ENCODE results near the gene SMIM29. TPM values are rescaled to one million over a fixed set of nuclear protein-coding genes. Genes with fewer than 3 reads are reported as not detected.

The SMIM29 gene
- total RNA-seq, 2 experiments from 2014 or later = 34.0 to 41.4 TPM

GRCh38 chr6:34241351-34242215 lies 7.2 kb downstream of the SMIM29 start:
- peak; percentile 36 for DNase-seq
- Mint-ChIP-seq H3K4me3 (no peak overlapping the region), H3K27ac (peak overlapping the region; percentile 66)

GRCh38 chr6:34240329-34241248 lies 8.2 kb downstream of the SMIM29 start:
- Mint-ChIP-seq H3K4me3 (no peak overlapping the region), H3K27ac (no peak overlapping the region), H3K9me3 (ENCODE audit: low read depth) (no peaks in the 10 kb centered on the region), H3K27me3 (no peaks in the 10 kb centered on the region), H3K4me1 (peaks cover 70% of the 10 kb centered on the region), H3K36me3 (peaks cover 31% of the 10 kb centered on the region)
- CTCF ChIA-PET = interaction anchor here (0.8 kb wide), 1 partner anchor 45 kb away, joined by 3 read pairs; no protein-coding TSS in a partner anchor
- DNase-seq = no peak
- ATAC-seq = no peak

More at GRCh38 chr6:34241351-34242215, 7.2 kb downstream of the SMIM29 start:
- peaks cover 35% of the 10 kb centered on the region for H3K36me3 Mint-ChIP-seq
- H3K9me3 Mint-ChIP-seq (ENCODE audit: low read depth) = no peaks in the 10 kb centered on the region
- CTCF ChIA-PET = interaction anchor here (1.8 kb wide), 1 partner anchor 45 kb away, joined by 5 read pairs; no protein-coding TSS in a partner anchor
- ATAC-seq = no peak
- peaks cover 71% of the 10 kb centered on the region for H3K4me1 Mint-ChIP-seq
- no peaks in the 10 kb centered on the region for H3K27me3 Mint-ChIP-seq

DNA sequence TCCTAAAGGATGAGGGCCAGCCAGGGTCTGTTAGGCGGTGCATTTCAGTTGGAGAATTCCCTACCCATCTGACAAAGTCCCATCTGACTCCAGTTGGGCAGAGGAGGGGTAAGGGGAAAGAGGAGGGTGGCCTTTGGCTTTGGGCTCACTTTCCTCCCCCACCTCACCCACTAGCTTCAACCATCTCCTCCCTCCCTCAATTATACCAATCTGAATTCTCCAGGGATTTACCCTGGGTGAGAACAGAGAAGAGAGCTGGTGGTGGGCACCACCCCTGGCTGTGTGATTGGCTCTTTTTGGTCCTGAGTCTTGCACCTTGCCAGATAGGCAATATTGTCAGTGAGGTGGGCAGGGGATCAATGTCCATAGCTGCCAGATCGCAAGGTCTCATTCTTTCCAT lies 8.9 kb downstream of the SMIM29 start:
- Mint-ChIP-seq H3K27ac (peak overlapping the region; percentile 88), H3K9me3 (ENCODE audit: low read depth) (no peaks in the 10 kb centered on the region), H3K36me3 (peaks cover 28% of the 10 kb centered on the region), H3K27me3 (no peaks in the 10 kb centered on the region), H3K4me3 (no peak overlapping the region), H3K4me1 (peaks cover 65% of the 10 kb centered on the region)
- DNase-seq = no peak
- ATAC-seq = no peak
- CTCF ChIA-PET = interaction anchor here (0.8 kb wide), 1 partner anchor 44 kb away, joined by 3 read pairs; no protein-coding TSS in a partner anchor

- no peak overlapping the region for H3K4me3 Mint-ChIP-seq
- CTCF ChIA-PET = interaction anchor here (0.8 kb wide), 1 partner anchor 44 kb away, joined by 3 read pairs; no protein-coding TSS in a partner anchor
- H3K27me3 Mint-ChIP-seq = no peaks in the 10 kb centered on the region
- ATAC-seq (no peak), DNase-seq (no peak)
- H3K36me3 Mint-ChIP-seq = peaks cover 28% of the 10 kb centered on the region
- peaks cover 64% of the 10 kb centered on the region for H3K4me1 Mint-ChIP-seq
- H3K9me3 Mint-ChIP-seq (ENCODE audit: low read depth) = no peaks in the 10 kb centered on the region
- H3K27ac Mint-ChIP-seq = peak overlapping the region; percentile 88
Observed at GRCh38 chr6:34239500-34239825, 9.3 kb downstream of the SMIM29 start.

DNA sequence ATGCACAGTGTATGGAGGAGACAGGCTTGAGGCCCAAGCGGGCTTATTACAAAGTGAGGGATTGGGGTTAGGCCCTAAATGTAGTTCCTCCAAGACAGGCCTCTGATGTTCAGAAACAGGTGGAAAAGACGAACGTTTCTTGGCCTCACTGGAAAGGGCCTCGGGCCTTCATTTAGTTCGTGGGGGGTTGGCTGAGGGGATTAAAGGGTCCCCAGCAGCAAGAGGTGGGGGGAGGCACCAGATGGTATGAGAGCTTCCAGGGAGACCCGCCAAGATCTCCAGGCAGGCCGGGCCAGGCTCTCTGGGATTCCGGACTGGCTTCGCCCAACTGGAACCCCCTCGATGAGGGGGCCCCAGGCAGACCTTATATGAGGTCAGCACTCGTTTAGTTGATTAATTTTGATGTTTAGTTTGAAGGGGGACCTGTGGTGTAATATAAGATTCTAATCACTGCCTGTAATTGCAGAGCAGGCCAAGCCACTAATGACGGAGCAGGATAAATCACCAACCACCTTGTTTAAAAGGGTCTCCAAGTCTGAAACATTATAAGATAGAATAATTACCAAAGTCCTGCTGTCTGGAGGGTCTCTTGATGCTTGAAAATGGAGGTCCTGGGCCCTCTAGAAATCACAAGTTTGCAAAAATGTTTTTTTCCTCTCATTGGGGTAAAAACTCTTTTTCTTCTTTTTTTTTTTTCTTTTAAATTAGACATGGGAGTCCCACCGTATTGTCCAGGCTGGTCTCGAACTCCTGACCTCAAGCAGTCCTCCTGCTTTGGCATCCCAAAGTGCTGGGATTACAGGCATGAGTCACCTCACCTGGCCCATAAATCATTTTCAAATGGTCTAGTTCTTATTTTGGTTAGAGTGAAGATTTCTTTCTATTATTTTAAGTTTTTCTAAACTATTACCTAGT lies 10.0 kb downstream of the SMIM29 start:
- no peak for ATAC-seq
- Mint-ChIP-seq H3K4me1 (peaks cover 60% of the 10 kb centered on the region), H3K27ac (peak overlapping the region; percentile 88), H3K9me3 (ENCODE audit: low read depth) (no peaks in the 10 kb centered on the region), H3K36me3 (peaks cover 28% of the 10 kb centered on the region), H3K4me3 (peak overlapping the region; percentile 81), H3K27me3 (no peaks in the 10 kb centered on the region)
- DNase-seq = no peak
- CTCF ChIA-PET = no interaction called here

DNA sequence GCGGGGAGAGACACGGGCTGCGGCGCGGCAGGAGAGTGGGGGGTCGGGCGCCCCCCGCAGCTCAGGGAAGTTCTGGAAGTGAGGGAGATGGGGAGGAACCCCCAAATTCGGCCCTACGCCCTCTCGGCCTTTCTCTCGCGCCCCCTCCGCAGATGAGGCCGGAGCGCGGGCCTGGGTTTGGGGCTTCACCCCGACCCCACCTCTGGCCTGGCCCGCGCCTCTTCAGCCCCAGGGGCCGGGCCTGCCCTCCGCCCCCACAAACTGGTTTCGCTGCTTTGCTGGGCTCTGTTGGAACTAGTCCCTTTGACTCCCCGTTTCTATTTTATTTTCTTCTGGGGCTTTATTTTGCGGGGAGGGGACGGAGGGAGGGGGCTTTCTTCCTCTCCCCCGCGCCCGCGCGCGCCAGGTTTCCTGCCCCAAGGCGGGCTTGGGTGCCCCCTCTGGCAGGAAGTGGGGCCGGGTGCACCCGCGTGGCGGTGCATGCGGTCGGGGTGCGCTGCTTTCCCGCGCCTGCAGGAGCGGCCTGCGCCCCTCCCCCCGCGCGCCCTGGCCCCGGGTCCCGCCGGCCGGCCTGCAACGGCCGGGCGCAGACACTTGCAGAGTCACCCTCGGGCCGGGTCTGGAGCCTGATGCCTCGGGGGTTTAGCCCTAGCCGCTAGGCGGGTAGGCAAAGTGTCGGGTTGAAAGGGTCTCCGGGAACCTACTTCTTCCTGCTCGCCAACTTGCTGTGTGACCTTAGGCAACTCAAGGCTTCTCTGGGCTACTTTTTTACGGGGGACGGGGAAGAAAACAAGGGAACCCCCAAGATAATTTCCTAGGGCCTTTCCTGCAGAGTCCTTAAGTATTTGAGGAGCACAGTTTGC lies 10.9 kb downstream of the SMIM29 start:
- H3K4me3 Mint-ChIP-seq = peak overlapping the region; percentile 81
- DNase-seq = peak; percentile 86
- peaks cover 20% of the 10 kb centered on the region for H3K36me3 Mint-ChIP-seq
- CTCF ChIA-PET = interaction anchor here (1.4 to 1.5 kb wide), 3 partner anchors 8 to 42 kb away, joined by 6 to 14 read pairs (median 6); no protein-coding TSS in a partner anchor
- ATAC-seq = peak; percentile 31
- H3K9me3 Mint-ChIP-seq (ENCODE audit: low read depth) = no peaks in the 10 kb centered on the region
- H3K4me1 Mint-ChIP-seq = peaks cover 51% of the 10 kb centered on the region
- H3K27me3 Mint-ChIP-seq = no peaks in the 10 kb centered on the region
- peak overlapping the region; percentile 91 for H3K27ac Mint-ChIP-seq

- H3K27me3 Mint-ChIP-seq = no peaks in the 10 kb centered on the region
- peaks cover 14% of the 10 kb centered on the region for H3K36me3 Mint-ChIP-seq
- no peak overlapping the region for H3K27ac Mint-ChIP-seq
- H3K4me3 Mint-ChIP-seq = peak overlapping the region; percentile 81
- no peak for DNase-seq
- no peaks in the 10 kb centered on the region for H3K9me3 Mint-ChIP-seq (ENCODE audit: low read depth)
- peaks cover 45% of the 10 kb centered on the region for H3K4me1 Mint-ChIP-seq
- CTCF ChIA-PET = interaction anchor here (1.3 to 1.5 kb wide), 5 partner anchors 9 to 159 kb away, joined by 4 to 14 read pairs (median 6); partner anchors contain the start of gene SMIM29
- peak; percentile 8 for ATAC-seq
Observed at GRCh38 chr6:34237316-34237721, 11.5 kb downstream of the SMIM29 start.

DNA sequence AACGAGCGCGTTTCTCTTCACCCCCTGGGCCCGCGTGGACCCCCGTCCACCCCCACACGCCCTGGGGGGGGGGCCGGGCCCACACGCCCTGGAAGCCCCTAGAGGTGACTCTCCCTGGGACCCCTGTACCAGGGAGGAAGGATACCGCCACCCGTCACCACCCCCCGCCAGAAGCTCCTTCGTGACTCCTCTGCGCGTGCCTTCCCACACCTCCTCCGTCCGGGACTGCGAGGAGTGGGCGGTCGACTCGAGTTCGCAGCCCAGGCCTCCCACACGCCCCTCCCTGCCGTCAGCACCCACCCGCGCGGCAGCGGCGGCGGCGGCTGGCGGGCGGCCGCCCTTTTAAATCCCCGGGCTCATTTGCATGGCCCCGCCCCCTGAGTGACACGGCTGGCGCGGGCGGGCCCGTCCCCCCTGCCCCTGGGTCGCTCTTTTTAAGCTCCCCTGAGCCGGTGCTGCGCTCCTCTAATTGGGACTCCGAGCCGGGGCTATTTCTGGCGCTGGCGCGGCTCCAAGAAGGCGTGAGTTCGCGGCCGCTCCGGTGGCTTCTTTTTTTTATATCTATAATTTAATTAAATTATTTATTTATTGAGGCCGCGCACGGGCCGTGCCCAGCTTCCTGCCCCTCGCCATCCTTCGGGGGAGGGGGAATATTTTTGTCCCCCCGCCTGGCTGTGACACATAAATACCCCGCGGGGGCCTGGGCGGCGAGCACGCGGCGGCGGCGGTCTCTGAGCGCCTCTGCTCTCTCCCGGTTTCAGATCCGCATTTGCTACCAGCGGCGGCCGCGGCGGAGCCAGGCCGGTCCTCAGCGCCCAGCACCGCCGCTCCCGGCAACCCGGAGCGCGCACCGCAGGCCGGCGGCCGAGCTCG lies 12.1 kb downstream of the SMIM29 start, which contains the start of gene HMGA1:
TSS of gene HMGA1 (plus strand) at position 431 of the 873 bp plus-strand sequence. CDS start 3,908 bp downstream, outside the sequence.
- peak within 1 kb of the TSS; percentile 81 for H3K4me3 Mint-ChIP-seq
- no peaks in the 10 kb centered on the region for H3K27me3 Mint-ChIP-seq
- H3K36me3 Mint-ChIP-seq = peaks cover 7% of the 10 kb centered on the region
- ATAC-seq (peak; percentile 80), DNase-seq (peak; percentile 92)
- H3K27ac Mint-ChIP-seq = peak within 1 kb of the TSS; percentile 86
- CTCF ChIA-PET = interaction anchor here (0.6 to 1.5 kb wide), 6 partner anchors 10 to 159 kb away, joined by 3 to 14 read pairs (median 6); partner anchors contain the start of gene SMIM29
- H3K4me1 Mint-ChIP-seq = peaks cover 38% of the 10 kb centered on the region
- no peaks in the 10 kb centered on the region for H3K9me3 Mint-ChIP-seq (ENCODE audit: low read depth)

DNA sequence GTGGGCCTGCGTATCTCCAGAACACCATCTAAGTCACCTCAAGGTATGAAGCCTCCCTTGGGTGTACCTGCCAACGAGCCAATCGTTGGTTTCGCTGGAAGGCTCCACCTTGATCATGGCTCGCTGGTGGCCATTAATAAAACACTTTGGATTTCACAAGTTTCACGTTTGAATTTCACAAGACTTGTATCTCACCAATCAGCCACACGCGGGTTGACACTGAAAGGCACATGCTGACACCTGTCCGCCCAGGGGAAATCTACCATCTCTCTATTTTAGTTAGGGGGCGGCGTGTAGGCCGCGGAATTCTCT lies 12.7 kb downstream of the SMIM29 start:
- no peaks in the 10 kb centered on the region for H3K27me3 Mint-ChIP-seq
- H3K36me3 Mint-ChIP-seq = peaks cover 2% of the 10 kb centered on the region
- peak overlapping the region; percentile 86 for H3K27ac Mint-ChIP-seq
- CTCF ChIA-PET = interaction anchor here (1.3 to 1.5 kb wide), 5 partner anchors 10 to 160 kb away, joined by 4 to 14 read pairs (median 6); partner anchors contain the start of gene SMIM29
- H3K4me1 Mint-ChIP-seq = peaks cover 33% of the 10 kb centered on the region
- H3K4me3 Mint-ChIP-seq = peak overlapping the region; percentile 77
- no peaks in the 10 kb centered on the region for H3K9me3 Mint-ChIP-seq (ENCODE audit: low read depth)
- DNase-seq = peak; percentile 68
- ATAC-seq = peak; percentile 28

GRCh38 chr6:34235307-34236130 lies 13.3 kb downstream of the SMIM29 start:
- H3K27me3 Mint-ChIP-seq = no peaks in the 10 kb centered on the region
- H3K36me3 Mint-ChIP-seq = no peaks in the 10 kb centered on the region
- DNase-seq (peak; percentile 71), ATAC-seq (peak; percentile 43)
- peak overlapping the region; percentile 77 for H3K4me3 Mint-ChIP-seq
- peak overlapping the region; percentile 86 for H3K27ac Mint-ChIP-seq
- H3K4me1 Mint-ChIP-seq = peaks cover 28% of the 10 kb centered on the region
- H3K9me3 Mint-ChIP-seq (ENCODE audit: low read depth) = no peaks in the 10 kb centered on the region
- CTCF ChIA-PET = interaction anchor here (1.3 to 1.4 kb wide), 2 partner anchors 14 to 161 kb away, joined by 4 to 9 read pairs; partner anchors contain the start of gene SMIM29

Data from activated CD8-positive, alpha-beta memory T cell treated with anti-CD3 and anti-CD28 coated beads, Interleukin-2, amount 10 ng/mL, durations not matched to agents 7 days and 5 days (primary cell).